WTC11 (cell line): Measurements from ENCODE around the gene SLC29A3. TPM values are rescaled to one million over a fixed set of nuclear protein-coding genes. Genes with fewer than 3 reads are reported as not detected.
A peak's percentile ranks its signal among the peaks of the same experiment; 100 is the strongest.

Experiments used
- ATAC-seq: fragments of 200-7000 bp; cut with Tn5 transposase; 2 replicates; pipeline ENCODE4 v1.10.0; 2021; ENCODE audit warnings: mild to moderate bottlenecking, moderate library complexity
- CTCF ChIA-PET: fragments of 300-600 bp; sonication (Branson Sonifier 250); formaldehyde crosslinking; loops from one replicate; lab custom pipeline; 2021; ENCODE audit warnings: antibody characterized with exemption; lab: Charles Lee
- POLR2A ChIA-PET: fragments of 350-600 bp; sonication (Branson Sonifier 250); formaldehyde crosslinking; loops from one replicate; lab custom pipeline; 2021; ENCODE audit warnings: antibody characterized with exemption; lab: Charles Lee
- DNase-seq: peaks from one replicate; pipeline ENCODE4 v3.0.0; 2021; ENCODE audit warnings: low spot score
- H3K27ac Mint-ChIP-seq: 2 replicates; pipeline ENCODE4 v1.8.0; 2021; ENCODE audit warnings: mixed read lengths
- H3K27me3 Mint-ChIP-seq: 2 replicates; pipeline ENCODE4 v1.8.0; 2021; ENCODE audit warnings: low read depth, mild to moderate bottlenecking, moderate library complexity, mixed read lengths
- H3K36me3 Mint-ChIP-seq: 2 replicates; pipeline ENCODE4 v1.8.0; 2021; ENCODE audit warnings: mixed read lengths
- H3K4me1 Mint-ChIP-seq: 2 replicates; pipeline ENCODE4 v1.8.0; 2022; ENCODE audit warnings: mixed read lengths
- H3K4me3 Mint-ChIP-seq: 2 replicates; pipeline ENCODE4 v1.8.0; 2021; ENCODE audit warnings: mild to moderate bottlenecking, moderate library complexity, mixed read lengths
- H3K9me3 Mint-ChIP-seq: 2 replicates; pipeline ENCODE4 v1.8.0; 2021; ENCODE audit warnings: mixed read lengths
- CBFB ChIP-seq: sonication (generic); formaldehyde crosslinking; IDR thresholded peaks from 2 replicates; pipeline ENCODE4 v1.8.1; 2022; ENCODE audit warnings: mild to moderate bottlenecking, low read depth, missing genetic modification reagents
- EMX1 ChIP-seq: fragments of 250-450 bp; sonication (Bioruptor Pico); IDR thresholded peaks from 2 replicates; pipeline ENCODE4 v1.8.0; 2021; ENCODE audit warnings: mild to moderate bottlenecking
- IRF2 ChIP-seq: sonication (generic); formaldehyde crosslinking; IDR thresholded peaks from 2 replicates; pipeline ENCODE4 v1.8.0; 2022; ENCODE audit warnings: low read depth, missing genetic modification reagents, borderline replicate concordance
- JAZF1 ChIP-seq: fragments of 250-450 bp; sonication (Bioruptor Pico); IDR thresholded peaks from 2 replicates; pipeline ENCODE4 v1.9.0; 2021; ENCODE audit warnings: moderate library complexity, mild to moderate bottlenecking, inconsistent platforms
- MXD4 ChIP-seq: fragments of 250-450 bp; sonication (Bioruptor Pico); IDR thresholded peaks from 2 replicates; pipeline ENCODE4 v1.8.0; 2021; ENCODE audit warnings: mild to moderate bottlenecking, moderate library complexity, borderline replicate concordance
- NFYB ChIP-seq: sonication (generic); formaldehyde crosslinking; conservative IDR thresholded peaks from 2 replicates; pipeline ENCODE4 v1.8.0; 2022; ENCODE audit warnings: low read depth, missing genetic modification reagents
- PRDM15 ChIP-seq: sonication (generic); formaldehyde crosslinking; IDR thresholded peaks from 2 replicates; pipeline ENCODE4 v1.8.0; 2022; ENCODE audit warnings: missing genetic modification reagents
- SOX15 ChIP-seq: fragments of 250-450 bp; sonication (Bioruptor Pico); IDR thresholded peaks from 2 replicates; pipeline ENCODE4 v1.9.0; 2021; ENCODE audit warnings: mild to moderate bottlenecking
- SP1 ChIP-seq: sonication (generic); formaldehyde crosslinking; conservative IDR thresholded peaks from 2 replicates; pipeline ENCODE4 v1.8.1; 2022; ENCODE audit warnings: missing genetic modification reagents
- TEAD4 ChIP-seq: sonication (generic); formaldehyde crosslinking; IDR thresholded peaks from 2 replicates; pipeline ENCODE4 v1.8.0; 2022; ENCODE audit warnings: mild to moderate bottlenecking, missing genetic modification reagents
- ZBTB21 ChIP-seq: sonication (generic); formaldehyde crosslinking; IDR thresholded peaks from 2 replicates; pipeline ENCODE4 v1.8.1; 2023; ENCODE audit warnings: mild to moderate bottlenecking, missing genetic modification reagents, borderline replicate concordance
- ZBTB43 ChIP-seq: sonication (generic); formaldehyde crosslinking; IDR thresholded peaks from 2 replicates; pipeline ENCODE4 v1.8.1; 2023; ENCODE audit warnings: mild to moderate bottlenecking, missing genetic modification reagents
- ZSCAN18 ChIP-seq: fragments of 250-450 bp; sonication (Bioruptor Pico); IDR thresholded peaks from 2 replicates; pipeline ENCODE4 v2.1.2; 2022; ENCODE audit warnings: mild to moderate bottlenecking, moderate library complexity
- total RNA-seq: library from RNA; stranded (reverse); gene quantifications from 3 replicates; pipeline ENCODE4 v1.2.3, GENCODE V29; 2021
- TF ChIP-seq, protein P1 (sequence below): fragments of 200-600 bp; IDR thresholded peaks from 2 replicates; pipeline ENCODE4 v1.8.0; 2022; ENCODE audit warnings: antibody characterized with exemption
- TF ChIP-seq, protein P2 (sequence below): sonication (generic); formaldehyde crosslinking; IDR thresholded peaks from 2 replicates; pipeline ENCODE4 v1.8.1; 2023; ENCODE audit warnings: mild to moderate bottlenecking, missing genetic modification reagents, moderate library complexity
- TF ChIP-seq, protein P3 (sequence below): sonication (generic); formaldehyde crosslinking; IDR thresholded peaks from 2 replicates; pipeline ENCODE4 v1.8.1; 2023; ENCODE audit warnings: mild to moderate bottlenecking, moderate library complexity, missing genetic modification reagents
- TF ChIP-seq, protein P4 (sequence below): fragments of 250-450 bp; sonication (Bioruptor Pico); IDR thresholded peaks from 2 replicates; pipeline ENCODE4 v1.8.0; 2021; ENCODE audit warnings: mild to moderate bottlenecking

Gene SLC29A3
- total RNA-seq, 1 experiment from 2014 or later: 9.2 TPM

DNA sequence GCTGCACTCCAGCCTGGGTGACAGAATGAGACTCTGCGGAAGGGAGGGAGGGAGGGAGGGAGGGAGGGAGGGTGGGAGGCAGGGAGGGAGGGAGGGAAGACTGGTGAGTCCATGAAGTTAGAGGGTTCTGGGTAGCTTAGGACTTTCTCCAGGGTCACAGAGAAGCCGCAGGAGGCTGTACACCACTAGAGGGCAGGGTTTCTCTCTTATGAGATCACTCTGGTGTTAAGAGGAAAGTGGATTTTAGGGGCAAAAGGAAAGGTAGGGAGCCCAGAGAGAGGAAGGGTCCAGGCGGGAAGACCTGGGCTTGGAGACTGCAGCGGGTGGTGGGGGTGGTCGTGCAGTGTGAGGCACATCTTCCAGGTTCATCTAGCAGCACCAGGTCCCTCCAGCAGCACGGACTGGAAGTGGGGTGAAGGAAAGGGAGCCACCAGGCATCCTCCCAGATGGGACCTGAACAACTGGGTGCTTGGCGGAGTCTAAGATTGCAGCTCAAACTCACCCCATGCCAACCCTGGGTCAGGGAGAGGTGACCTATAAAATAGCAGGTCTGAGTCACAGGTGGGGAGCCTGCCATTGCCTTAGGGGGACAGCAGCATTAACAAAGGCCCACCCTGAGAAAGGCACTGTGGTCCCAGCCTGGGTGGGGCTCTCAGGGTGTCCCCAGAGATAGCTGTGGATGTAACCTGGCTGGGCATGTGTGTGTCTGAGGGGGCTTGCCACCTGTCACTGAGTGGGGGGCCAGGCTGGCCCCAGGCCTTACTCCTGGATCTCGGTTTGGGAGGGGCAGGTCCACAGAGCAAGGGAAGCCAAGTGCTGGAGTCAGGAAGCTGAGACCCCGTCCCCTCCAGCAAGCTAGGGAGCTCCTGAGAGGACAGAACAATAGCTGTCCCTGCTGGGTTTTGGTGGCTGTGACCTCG lies 48.5 kb upstream of the SLC29A3 start:
- DNase-seq (peak; percentile 72), ATAC-seq (peak; percentile 68)
- CTCF ChIA-PET: interaction anchor here (0.5 to 4.8 kb wide), 52 partner anchors 9 to 708 kb away, joined by 3 to 67 read pairs (median 4); partner anchors contain the start of gene SLC29A3
- Mint-ChIP-seq H3K27ac (peak overlapping the region; percentile 98), H3K9me3 (no peaks in the 10 kb centered on the region), H3K36me3 (no peaks in the 10 kb centered on the region), H3K27me3 (no peaks in the 10 kb centered on the region), H3K4me3 (peak overlapping the region; percentile 57), H3K4me1 (peaks cover 64% of the 10 kb centered on the region)
- POLR2A ChIA-PET: interaction anchor here (0.6 to 1.0 kb wide), 4 partner anchors 8 to 59 kb away, joined by 3 to 7 read pairs (median 4); no protein-coding TSS in a partner anchor
- no peak for TF ChIP-seq IRF2 (CRISPR knock-in tag)
- TF ChIP-seq PRDM15 (CRISPR knock-in tag): peak; percentile 32; the same call in 1 of the 2 replicates
- no peak for TF ChIP-seq SOX15
- no peak for TF ChIP-seq MXD4
- TF ChIP-seq ZBTB21 (CRISPR knock-in tag): no peak

GRCh38 chr10:71271662-71272055 lies 47.4 kb upstream of the SLC29A3 start:
- Mint-ChIP-seq H3K27ac (no peak overlapping the region), H3K36me3 (no peaks in the 10 kb centered on the region), H3K9me3 (no peaks in the 10 kb centered on the region)
- DNase-seq (no peak), ATAC-seq (no peak)
- CTCF ChIA-PET: interaction anchor here (0.9 to 4.8 kb wide), 6 partner anchors 12 to 369 kb away, joined by 4 to 67 read pairs (median 20); no protein-coding TSS in a partner anchor
- POLR2A ChIA-PET: no interaction called here
- TF ChIP-seq JAZF1 (CRISPR knock-in tag): no peak
- TF ChIP-seq EMX1 (CRISPR knock-in tag): no peak
- no peak for TF ChIP-seq ZSCAN18 (CRISPR knock-in tag)
- TF ChIP-seq TEAD4 (CRISPR knock-in tag): no peak
- TF ChIP-seq, protein P1, sequence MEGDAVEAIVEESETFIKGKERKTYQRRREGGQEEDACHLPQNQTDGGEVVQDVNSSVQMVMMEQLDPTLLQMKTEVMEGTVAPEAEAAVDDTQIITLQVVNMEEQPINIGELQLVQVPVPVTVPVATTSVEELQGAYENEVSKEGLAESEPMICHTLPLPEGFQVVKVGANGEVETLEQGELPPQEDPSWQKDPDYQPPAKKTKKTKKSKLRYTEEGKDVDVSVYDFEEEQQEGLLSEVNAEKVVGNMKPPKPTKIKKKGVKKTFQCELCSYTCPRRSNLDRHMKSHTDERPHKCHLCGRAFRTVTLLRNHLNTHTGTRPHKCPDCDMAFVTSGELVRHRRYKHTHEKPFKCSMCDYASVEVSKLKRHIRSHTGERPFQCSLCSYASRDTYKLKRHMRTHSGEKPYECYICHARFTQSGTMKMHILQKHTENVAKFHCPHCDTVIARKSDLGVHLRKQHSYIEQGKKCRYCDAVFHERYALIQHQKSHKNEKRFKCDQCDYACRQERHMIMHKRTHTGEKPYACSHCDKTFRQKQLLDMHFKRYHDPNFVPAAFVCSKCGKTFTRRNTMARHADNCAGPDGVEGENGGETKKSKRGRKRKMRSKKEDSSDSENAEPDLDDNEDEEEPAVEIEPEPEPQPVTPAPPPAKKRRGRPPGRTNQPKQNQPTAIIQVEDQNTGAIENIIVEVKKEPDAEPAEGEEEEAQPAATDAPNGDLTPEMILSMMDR: no peak
- TF ChIP-seq, protein P2, sequence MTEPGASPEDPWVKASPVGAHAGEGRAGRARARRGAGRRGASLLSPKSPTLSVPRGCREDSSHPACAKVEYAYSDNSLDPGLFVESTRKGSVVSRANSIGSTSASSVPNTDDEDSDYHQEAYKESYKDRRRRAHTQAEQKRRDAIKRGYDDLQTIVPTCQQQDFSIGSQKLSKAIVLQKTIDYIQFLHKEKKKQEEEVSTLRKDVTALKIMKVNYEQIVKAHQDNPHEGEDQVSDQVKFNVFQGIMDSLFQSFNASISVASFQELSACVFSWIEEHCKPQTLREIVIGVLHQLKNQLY (CRISPR knock-in tag): no peak
- TF ChIP-seq, protein P3, sequence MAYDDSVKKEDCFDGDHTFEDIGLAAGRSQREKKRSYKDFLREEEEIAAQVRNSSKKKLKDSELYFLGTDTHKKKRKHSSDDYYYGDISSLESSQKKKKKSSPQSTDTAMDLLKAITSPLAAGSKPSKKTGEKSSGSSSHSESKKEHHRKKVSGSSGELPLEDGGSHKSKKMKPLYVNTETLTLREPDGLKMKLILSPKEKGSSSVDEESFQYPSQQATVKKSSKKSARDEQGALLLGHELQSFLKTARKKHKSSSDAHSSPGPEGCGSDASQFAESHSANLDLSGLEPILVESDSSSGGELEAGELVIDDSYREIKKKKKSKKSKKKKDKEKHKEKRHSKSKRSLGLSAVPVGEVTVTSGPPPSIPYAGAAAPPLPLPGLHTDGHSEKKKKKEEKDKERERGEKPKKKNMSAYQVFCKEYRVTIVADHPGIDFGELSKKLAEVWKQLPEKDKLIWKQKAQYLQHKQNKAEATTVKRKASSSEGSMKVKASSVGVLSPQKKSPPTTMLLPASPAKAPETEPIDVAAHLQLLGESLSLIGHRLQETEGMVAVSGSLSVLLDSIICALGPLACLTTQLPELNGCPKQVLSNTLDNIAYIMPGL (CRISPR knock-in tag): no peak
- no peak for TF ChIP-seq ZBTB43 (CRISPR knock-in tag)
- TF ChIP-seq, protein P4, sequence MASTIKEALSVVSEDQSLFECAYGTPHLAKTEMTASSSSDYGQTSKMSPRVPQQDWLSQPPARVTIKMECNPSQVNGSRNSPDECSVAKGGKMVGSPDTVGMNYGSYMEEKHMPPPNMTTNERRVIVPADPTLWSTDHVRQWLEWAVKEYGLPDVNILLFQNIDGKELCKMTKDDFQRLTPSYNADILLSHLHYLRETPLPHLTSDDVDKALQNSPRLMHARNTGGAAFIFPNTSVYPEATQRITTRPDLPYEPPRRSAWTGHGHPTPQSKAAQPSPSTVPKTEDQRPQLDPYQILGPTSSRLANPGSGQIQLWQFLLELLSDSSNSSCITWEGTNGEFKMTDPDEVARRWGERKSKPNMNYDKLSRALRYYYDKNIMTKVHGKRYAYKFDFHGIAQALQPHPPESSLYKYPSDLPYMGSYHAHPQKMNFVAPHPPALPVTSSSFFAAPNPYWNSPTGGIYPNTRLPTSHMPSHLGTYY (CRISPR knock-in tag): no peak
- no peak for TF ChIP-seq CBFB
- no peak for TF ChIP-seq NFYB
- no peak for TF ChIP-seq SP1 (CRISPR knock-in tag)
- no peak for TF ChIP-seq MXD4
- TF ChIP-seq, all 79 proteins: peak for 0
- peaks cover 58% of the 10 kb centered on the region for H3K4me1 Mint-ChIP-seq
- no peaks in the 10 kb centered on the region for H3K27me3 Mint-ChIP-seq
- H3K4me3 Mint-ChIP-seq: no peak overlapping the region
